GM23338 (cell line): ENCODE data around the gene CRTC1. TPM values are rescaled to one million over a fixed set of nuclear protein-coding genes. Genes with fewer than 3 reads are reported as not detected.

Experiments used
- ATAC-seq: fragments of 200-7000 bp; cut with Tn5 transposase; 3 replicates; pipeline ENCODE4 v1.9.1; 2020
- DNase-seq: peaks from one replicate; pipeline ENCODE4 v3.0.0-alpha.2; 2015; ENCODE audit warnings: low spot score
- H2AFZ ChIP-seq: fragments of 200-600 bp; sonication (generic); 2 replicates; pipeline ENCODE4 v1.8.0; 2016; ENCODE audit warnings: antibody characterized with exemption, mild to moderate bottlenecking, moderate library complexity
- H3F3A ChIP-seq: fragments of 200-600 bp; sonication (generic); replicated peaks from 2 replicates; pipeline ENCODE4 v1.8.0; 2017; ENCODE audit warnings: antibody characterized with exemption, mixed run types, low read depth
- H3K27ac ChIP-seq: fragments of 200-600 bp; sonication (generic); 2 replicates; pipeline ENCODE4 v1.6.1; 2016; ENCODE audit warnings: low read depth
- H3K27me3 ChIP-seq: fragments of 200-600 bp; sonication (generic); 2 replicates; pipeline ENCODE4 v1.8.0; 2016; ENCODE audit warnings: mild to moderate bottlenecking, mixed run types, moderate library complexity; ENCODE audit not compliant: insufficient read depth
- H3K36me3 ChIP-seq: fragments of 200-600 bp; sonication (generic); 2 replicates; pipeline ENCODE4 v1.8.0; 2016; ENCODE audit warnings: mild to moderate bottlenecking; ENCODE audit not compliant: insufficient read depth
- H3K4me1 ChIP-seq: fragments of 200-600 bp; sonication (generic); 2 replicates; pipeline ENCODE4 v1.8.0; 2016; ENCODE audit warnings: mild to moderate bottlenecking, moderate library complexity; ENCODE audit not compliant: insufficient read depth
- H3K4me2 ChIP-seq: fragments of 200-600 bp; sonication (generic); 2 replicates; pipeline ENCODE4 v1.7.1; 2017; ENCODE audit warnings: mixed run types
- H3K4me3 ChIP-seq: fragments of 200-600 bp; sonication (generic); 2 replicates; pipeline ENCODE4 v1.6.1; 2016; ENCODE audit warnings: mixed run types
- H3K79me2 ChIP-seq: fragments of 200-600 bp; sonication (generic); replicated peaks from 2 replicates; pipeline ENCODE4 v1.8.0; 2017; ENCODE audit warnings: mild to moderate bottlenecking; ENCODE audit not compliant: insufficient read depth
- H3K9me2 ChIP-seq: fragments of 200-600 bp; sonication (generic); 2 replicates; pipeline ENCODE4 v1.8.0; 2017; ENCODE audit not compliant: insufficient read depth
- H4K20me1 ChIP-seq: fragments of 200-600 bp; sonication (generic); replicated peaks from 2 replicates; pipeline ENCODE4 v1.8.0; 2017; ENCODE audit warnings: mild to moderate bottlenecking; ENCODE audit not compliant: insufficient read depth
- H3K27ac Mint-ChIP-seq: 2 replicates; pipeline ENCODE4 v1.8.0; 2020; ENCODE audit warnings: inconsistent platforms, mild to moderate bottlenecking, moderate library complexity, mixed read lengths
- H3K27me3 Mint-ChIP-seq: 3 replicates; pipeline ENCODE4 v1.8.0; 2022; ENCODE audit warnings: low read depth, mild to moderate bottlenecking, moderate library complexity, mixed read lengths, inconsistent platforms; ENCODE audit not compliant: insufficient read depth, poor library complexity
- H3K36me3 Mint-ChIP-seq: 3 replicates; pipeline ENCODE4 v1.8.0; 2021; ENCODE audit warnings: low read depth, mild to moderate bottlenecking, inconsistent platforms, moderate library complexity, mixed read lengths
- H3K4me1 Mint-ChIP-seq: 3 replicates; pipeline ENCODE4 v1.8.0; 2020; ENCODE audit warnings: mild to moderate bottlenecking, inconsistent platforms, mixed read lengths
- H3K4me3 Mint-ChIP-seq: 3 replicates; pipeline ENCODE4 v1.8.0; 2021; ENCODE audit warnings: moderate library complexity, mild to moderate bottlenecking, inconsistent platforms, mixed read lengths
- H3K9me3 Mint-ChIP-seq: 3 replicates; pipeline ENCODE4 v1.8.0; 2020; ENCODE audit warnings: moderate library complexity, mild to moderate bottlenecking, inconsistent platforms, mixed read lengths
- EZH2 ChIP-seq: fragments of 200-600 bp; sonication (generic); IDR thresholded peaks from one replicate; pipeline ENCODE4 v1.8.0; 2017; ENCODE audit warnings: antibody characterized with exemption, mild to moderate bottlenecking, low read depth; ENCODE audit not compliant: unreplicated experiment
- JUNB ChIP-seq: IDR thresholded peaks from one replicate; pipeline ENCODE4 v1.6.1; 2016; ENCODE audit warnings: antibody characterized with exemption; ENCODE audit not compliant: unreplicated experiment
- ZNF114 ChIP-seq: fragments of 250-450 bp; sonication (Bioruptor Pico); IDR thresholded peaks from 2 replicates; pipeline ENCODE4 v1.5.0; 2020; ENCODE audit warnings: mild to moderate bottlenecking, moderate library complexity
- polyA plus RNA-seq: library from polyadenylated mRNA; unstranded; fragments of >200 nt; fragmentation: Nextera tagmentation; extraction: Ambion mirVana; gene quantifications from 2 replicates; pipeline ENCODE4 v1.2.1, GENCODE V29; 2016
- total RNA-seq: library from RNA; depleted of rRNA; stranded (reverse); fragments of >200 nt; shearing (Covaris generic); gene quantifications from 2 replicates; pipeline ENCODE4 v1.2.3, GENCODE V29; 2014
- TF ChIP-seq, protein P1 (sequence below): IDR thresholded peaks from one replicate; pipeline ENCODE4 v1.6.1; 2018; ENCODE audit warnings: antibody characterized with exemption; ENCODE audit not compliant: unreplicated experiment

Gene CRTC1
- total and polyA plus RNA-seq, 2 experiments from 2014 or later, result 5.4 to 8.4 TPM

- peaks cover 16% of the 10 kb centered on the region for H3K4me1 Mint-ChIP-seq
- H3K36me3 ChIP-seq, result no peaks in the 10 kb centered on the region
- no peak for TF ChIP-seq JUNB
- H3K4me3 ChIP-seq, result peak overlapping the region; percentile 67
- peaks cover 96% of the 10 kb centered on the region for H3K27me3 Mint-ChIP-seq
- no peaks in the 10 kb centered on the region; the same call in 2 of the 3 replicates for H3K36me3 Mint-ChIP-seq
- peak overlapping the region; percentile 87 for H3K4me2 ChIP-seq
- peak overlapping the region; percentile 99 for H2AFZ ChIP-seq
- peaks cover 7% of the 10 kb centered on the region for H3K9me3 Mint-ChIP-seq
- no peaks in the 10 kb centered on the region for H3K79me2 ChIP-seq
- H3F3A ChIP-seq, result 0 out of 2 replicates have a peak, but pooled peaks cover 6% of the 10 kb centered on the region
- peaks cover 12% of the 10 kb centered on the region; the same call in 1 of the 2 replicates for H3K4me1 ChIP-seq
- peaks cover 11% of the 10 kb centered on the region for H4K20me1 ChIP-seq
- ATAC-seq, result peak; percentile 37
- H3K9me2 ChIP-seq, result no peaks in the 10 kb centered on the region
- H3K4me3 Mint-ChIP-seq, result peak overlapping the region; percentile 74
- DNase-seq, result peak; percentile 84
- no peak overlapping the region for H3K27ac Mint-ChIP-seq
- no peak overlapping the region for H3K27ac ChIP-seq
- peaks cover 98% of the 10 kb centered on the region for H3K27me3 ChIP-seq
These were observed 106.5 kb downstream of the CRTC1 start for GRCh38 chr19:18789883-18790565.

DNA sequence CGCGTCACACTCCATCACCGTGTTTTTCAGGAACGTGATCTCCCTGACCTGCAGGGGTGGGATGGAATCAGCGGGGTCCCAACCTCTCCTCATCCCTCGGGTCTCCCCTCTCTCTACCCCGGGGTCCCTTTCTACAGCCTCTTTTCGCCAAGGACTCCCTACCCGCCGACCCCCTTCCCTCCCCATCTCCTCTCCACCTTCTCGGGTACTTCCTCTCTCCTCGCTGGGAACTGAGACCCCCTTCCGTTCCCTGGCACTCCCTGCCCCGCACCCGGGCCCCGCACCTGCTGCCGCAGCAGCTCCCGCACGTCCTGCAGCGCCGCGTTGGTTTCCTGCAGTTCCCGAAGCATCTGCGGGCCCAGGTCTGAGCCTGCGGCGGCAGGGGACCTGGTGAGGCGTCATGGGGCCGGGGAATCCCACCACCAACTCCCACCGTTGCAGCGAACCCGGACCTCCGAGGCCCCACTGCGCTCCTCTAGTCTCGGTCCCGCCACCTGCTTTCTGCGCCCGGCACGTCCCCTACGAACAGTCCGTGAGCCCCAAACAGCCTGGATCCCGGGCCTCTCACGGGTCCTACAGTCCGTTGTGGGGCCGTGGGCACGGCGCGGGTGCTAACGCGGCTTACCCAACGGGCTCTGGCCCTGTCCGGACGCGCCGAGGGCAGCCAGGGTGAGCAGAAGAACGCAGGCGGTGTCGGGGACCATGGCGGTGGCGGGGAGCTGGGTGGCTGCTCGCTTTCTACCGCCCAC lies 107.3 kb downstream of the CRTC1 start, which contains the start of gene COMP:
Gene COMP, minus strand, starts transcription at position 740 of the 749 bp plus-strand sequence. Its CDS starts 36 bp downstream, at position 704.
- H3K4me1 ChIP-seq, result peaks cover 9% of the 10 kb centered on the region; the same call in 1 of the 2 replicates
- ATAC-seq (peak; percentile 1; the same call in 2 of the 3 replicates), DNase-seq (peak; percentile 56)
- H3K9me2 ChIP-seq, result no peaks in the 10 kb centered on the region
- H3K79me2 ChIP-seq, result no peaks in the 10 kb centered on the region
- peak within 1 kb of the TSS; percentile 67 for H3K4me3 ChIP-seq
- peak within 1 kb of the TSS; percentile 99 for H2AFZ ChIP-seq
- H3F3A ChIP-seq, result 0 out of 2 replicates have a peak, but pooled peaks cover 6% of the 10 kb centered on the region
- peak within 1 kb of the TSS; percentile 87 for H3K4me2 ChIP-seq
- H3K4me3 Mint-ChIP-seq, result peak within 1 kb of the TSS; percentile 74
- peaks cover 100% of the 10 kb centered on the region for H3K27me3 ChIP-seq
- no peaks in the 10 kb centered on the region; the same call in 2 of the 3 replicates for H3K36me3 Mint-ChIP-seq
- peaks cover 93% of the 10 kb centered on the region for H3K27me3 Mint-ChIP-seq
- H3K27ac ChIP-seq, result no peak within 1 kb of the TSS
- no peaks in the 10 kb centered on the region for H3K36me3 ChIP-seq
- H3K27ac Mint-ChIP-seq, result no peak within 1 kb of the TSS
- peaks cover 7% of the 10 kb centered on the region for H3K9me3 Mint-ChIP-seq
- TF ChIP-seq, protein P1, sequence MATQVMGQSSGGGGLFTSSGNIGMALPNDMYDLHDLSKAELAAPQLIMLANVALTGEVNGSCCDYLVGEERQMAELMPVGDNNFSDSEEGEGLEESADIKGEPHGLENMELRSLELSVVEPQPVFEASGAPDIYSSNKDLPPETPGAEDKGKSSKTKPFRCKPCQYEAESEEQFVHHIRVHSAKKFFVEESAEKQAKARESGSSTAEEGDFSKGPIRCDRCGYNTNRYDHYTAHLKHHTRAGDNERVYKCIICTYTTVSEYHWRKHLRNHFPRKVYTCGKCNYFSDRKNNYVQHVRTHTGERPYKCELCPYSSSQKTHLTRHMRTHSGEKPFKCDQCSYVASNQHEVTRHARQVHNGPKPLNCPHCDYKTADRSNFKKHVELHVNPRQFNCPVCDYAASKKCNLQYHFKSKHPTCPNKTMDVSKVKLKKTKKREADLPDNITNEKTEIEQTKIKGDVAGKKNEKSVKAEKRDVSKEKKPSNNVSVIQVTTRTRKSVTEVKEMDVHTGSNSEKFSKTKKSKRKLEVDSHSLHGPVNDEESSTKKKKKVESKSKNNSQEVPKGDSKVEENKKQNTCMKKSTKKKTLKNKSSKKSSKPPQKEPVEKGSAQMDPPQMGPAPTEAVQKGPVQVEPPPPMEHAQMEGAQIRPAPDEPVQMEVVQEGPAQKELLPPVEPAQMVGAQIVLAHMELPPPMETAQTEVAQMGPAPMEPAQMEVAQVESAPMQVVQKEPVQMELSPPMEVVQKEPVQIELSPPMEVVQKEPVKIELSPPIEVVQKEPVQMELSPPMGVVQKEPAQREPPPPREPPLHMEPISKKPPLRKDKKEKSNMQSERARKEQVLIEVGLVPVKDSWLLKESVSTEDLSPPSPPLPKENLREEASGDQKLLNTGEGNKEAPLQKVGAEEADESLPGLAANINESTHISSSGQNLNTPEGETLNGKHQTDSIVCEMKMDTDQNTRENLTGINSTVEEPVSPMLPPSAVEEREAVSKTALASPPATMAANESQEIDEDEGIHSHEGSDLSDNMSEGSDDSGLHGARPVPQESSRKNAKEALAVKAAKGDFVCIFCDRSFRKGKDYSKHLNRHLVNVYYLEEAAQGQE, result no peak
- TF ChIP-seq ZNF114 (CRISPR knock-in tag) (no peak), EZH2 (peak; percentile 97)
- H3K4me1 Mint-ChIP-seq, result peaks cover 16% of the 10 kb centered on the region
- H4K20me1 ChIP-seq, result peaks cover 11% of the 10 kb centered on the region
